ENCODE results near the gene RPP30.
A peak's percentile ranks its signal among the peaks of the same experiment; 100 is the strongest.

RPP30 gene

GRCh38 chr10:90858461-90858968, 13.3 kb upstream of the RPP30 start:
- TF ChIP-seq CTCF (IDR thresholded peaks at IDR 0.05): no peak

- TF ChIP-seq CTCF (IDR thresholded peaks at IDR 0.05): no peak
Observed at GRCh38 chr10:90859321-90859751, 12.4 kb upstream of the RPP30 start.

- TF ChIP-seq CTCF (IDR thresholded peaks at IDR 0.05): no peak
Observed at GRCh38 chr10:90860790-90861189, 11.0 kb upstream of the RPP30 start.

- TF ChIP-seq CTCF (IDR thresholded peaks at IDR 0.05): peak; percentile 93
Observed at GRCh38 chr10:90862908-90863514, 8.8 kb upstream of the RPP30 start.

- TF ChIP-seq CTCF (IDR thresholded peaks at IDR 0.05): no peak
Observed at GRCh38 chr10:90865401-90865800, 6.4 kb upstream of the RPP30 start.

- no peak for TF ChIP-seq CTCF (IDR thresholded peaks at IDR 0.05)
Observed at GRCh38 chr10:90866050-90866598, 5.7 kb upstream of the RPP30 start.

- TF ChIP-seq CTCF (IDR thresholded peaks at IDR 0.05): peak; percentile 38; the same call in 1 of the 2 replicates
Observed at GRCh38 chr10:90871279-90871765, 452 bp upstream of the RPP30 start.

All from LNCAP (cell line).